HS-27A (cell line): ENCODE results near the gene GRXCR2.
"Not testable (repeated sequence)": the region's sequence is repeated elsewhere in the genome, so short reads cannot be mapped to it uniquely, and the experiment has no call there.

ENCODE experiments used
- DNase-seq: peaks from one replicate; pipeline ENCODE4 v3.0.0-alpha.2; 2012; ENCODE audit warnings: low read depth, missing footprints

GRXCR2 gene, protein sequence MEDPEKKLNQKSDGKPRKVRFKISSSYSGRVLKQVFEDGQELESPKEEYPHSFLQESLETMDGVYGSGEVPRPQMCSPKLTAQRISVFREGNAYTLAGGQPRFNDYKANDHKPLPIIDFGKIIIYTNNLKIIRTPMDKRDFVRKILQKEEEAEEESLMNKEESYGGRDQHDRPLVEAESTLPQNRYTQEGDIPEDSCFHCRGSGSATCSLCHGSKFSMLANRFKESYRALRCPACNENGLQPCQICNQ

DNA sequence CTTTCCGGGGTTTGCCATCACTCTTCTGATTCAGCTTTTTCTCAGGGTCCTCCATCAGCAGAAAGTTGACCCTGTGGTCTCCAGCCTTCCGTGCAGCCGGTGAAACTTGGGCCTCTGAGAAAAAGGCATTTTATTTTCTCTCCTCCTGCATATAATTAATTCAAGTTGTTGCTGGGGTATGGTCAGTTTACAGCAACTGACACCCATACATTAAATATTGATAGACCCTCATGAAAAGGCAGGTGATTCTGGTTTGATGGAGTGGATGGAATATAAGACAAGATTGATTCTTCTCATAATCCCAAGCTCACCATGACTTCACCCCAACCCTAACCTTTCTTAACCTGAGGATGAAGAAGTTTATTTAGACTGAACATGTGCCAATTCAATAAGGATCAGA lies at the start of gene GRXCR2:
Gene GRXCR2, minus strand, starts transcription at position 101 of the 400 bp plus-strand sequence. Its CDS starts 46 bp downstream, at position 55.
- DNase-seq = no peak

DNA sequence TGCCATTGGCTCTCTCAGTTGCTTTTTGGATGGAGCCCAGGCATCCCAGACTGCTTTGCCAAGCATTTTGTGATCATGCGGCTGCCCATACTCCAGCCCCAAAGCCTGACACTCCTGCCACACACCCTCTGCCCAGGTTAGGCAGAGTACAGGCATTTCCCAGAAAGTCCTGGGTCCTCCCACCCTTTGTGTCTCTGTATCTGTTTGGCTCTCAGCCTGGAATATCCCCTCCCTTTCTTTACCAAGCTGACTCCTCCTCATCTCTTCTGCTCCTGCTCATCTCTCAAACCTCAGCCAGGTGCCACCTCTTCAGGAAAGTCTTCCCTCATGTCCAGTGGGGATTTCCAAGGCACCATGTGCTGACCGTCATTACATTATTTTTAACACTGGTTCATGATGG lies 49.2 kb upstream of the GRXCR2 start:
- no peak for DNase-seq

DNA sequence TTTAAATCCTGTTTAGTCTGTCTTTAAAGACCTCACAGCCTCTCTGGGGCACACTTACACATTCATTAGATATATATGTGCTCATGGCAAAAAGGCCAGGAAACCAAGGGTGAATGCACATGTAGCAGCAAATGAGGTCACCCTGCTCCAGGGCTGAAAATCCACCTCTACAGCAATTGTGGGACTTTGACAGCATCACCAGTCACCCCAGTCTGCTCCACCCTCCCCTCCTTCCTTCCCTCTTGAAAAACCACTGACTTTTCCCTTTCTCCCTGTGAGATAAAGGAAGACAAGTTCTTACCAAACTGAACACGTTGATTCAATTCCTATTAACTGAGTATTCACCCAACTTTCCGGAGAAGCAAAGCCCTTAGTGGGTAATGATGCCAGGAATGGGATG lies 48.4 kb upstream of the GRXCR2 start:
- DNase-seq = no peak

DNA sequence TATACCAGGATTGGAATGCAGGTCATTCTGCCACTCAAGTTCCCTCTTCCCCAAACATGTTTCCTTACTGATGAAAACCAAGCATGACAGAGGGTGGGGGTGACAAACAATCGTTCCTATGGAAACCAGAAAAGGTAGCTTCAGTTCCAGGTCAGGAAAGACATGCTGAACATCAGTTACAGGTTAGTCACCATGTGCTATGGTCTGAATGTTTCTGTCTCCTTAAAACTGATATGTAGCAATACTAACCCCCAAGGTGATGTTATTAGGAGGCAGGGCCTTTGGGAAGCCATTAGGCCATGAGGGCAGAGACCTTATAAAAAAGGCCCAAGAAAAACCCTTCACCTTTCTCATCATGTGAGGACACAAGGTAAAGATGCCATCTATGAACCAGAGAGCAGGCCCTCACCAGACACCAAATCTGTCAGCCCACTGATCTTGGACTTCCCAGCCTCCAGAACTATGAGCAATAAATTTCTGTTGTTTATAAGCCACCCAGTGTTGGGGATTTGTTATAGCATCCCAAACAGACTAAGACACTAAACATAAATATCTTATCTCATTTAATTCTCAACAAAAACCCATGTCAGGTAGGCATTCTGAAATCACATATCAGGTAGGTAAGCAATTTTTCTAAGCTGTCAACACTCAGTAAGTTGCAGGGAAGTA lies 47.9 kb upstream of the GRXCR2 start:
- no peak for DNase-seq

DNA sequence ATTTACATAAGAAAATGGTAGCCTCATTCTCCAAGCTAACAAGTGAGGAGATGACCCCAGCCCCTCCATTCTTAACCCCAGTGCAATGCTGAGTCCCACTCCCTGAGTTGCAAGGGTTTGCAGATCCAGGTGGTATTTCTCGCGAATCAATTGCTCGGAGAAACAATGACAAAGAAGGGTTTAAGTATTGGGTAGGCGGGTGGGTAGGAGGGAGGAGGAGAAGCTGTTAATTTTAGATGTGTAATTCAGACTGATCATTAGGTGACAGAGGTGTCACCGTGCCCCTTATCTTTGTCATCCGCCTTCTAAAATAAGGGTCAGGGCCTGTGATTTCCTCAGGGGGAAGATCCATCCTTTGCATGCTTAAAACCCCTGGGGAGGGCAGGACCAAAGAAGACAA lies 46.6 kb upstream of the GRXCR2 start:
- no peak for DNase-seq

DNA sequence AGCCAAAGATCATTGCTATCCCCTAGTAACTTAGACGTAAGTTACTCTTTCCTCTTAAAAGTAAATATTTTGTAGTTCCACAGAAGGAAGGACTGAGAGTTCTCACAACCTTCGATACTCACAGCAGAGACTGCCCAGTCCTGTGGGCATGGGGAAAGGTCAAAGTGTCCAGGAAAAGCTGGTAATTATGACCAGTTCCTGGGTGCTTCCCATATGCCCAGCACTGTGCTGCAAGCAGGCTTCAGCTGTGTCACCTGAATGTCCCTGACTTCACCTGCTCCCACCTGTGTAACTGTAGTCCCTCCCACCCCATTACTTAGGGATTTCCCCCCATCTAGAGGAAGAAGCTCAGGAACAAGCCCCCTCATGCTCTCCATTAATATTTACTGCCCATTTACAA lies 45.6 kb upstream of the GRXCR2 start:
- DNase-seq = no peak

DNA sequence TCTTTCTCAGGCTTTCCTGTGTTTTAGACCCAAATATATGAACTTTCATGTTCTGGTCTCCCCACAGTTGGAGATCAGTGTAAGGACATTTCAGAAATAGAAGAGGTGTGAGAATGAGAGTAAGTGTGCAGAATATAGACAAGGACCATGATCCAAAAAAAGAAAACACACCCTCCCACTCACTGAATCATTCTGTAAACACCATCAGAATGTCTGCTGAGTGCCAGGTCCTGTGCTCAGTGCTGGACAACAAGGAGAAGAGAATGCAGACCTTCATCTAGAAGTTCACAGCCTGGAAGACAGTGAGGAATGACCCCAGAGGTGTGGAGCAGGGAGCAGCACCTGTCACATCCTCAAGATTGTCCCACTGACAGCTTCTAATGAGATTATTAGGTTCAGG lies 44.5 kb upstream of the GRXCR2 start:
- DNase-seq = no peak

DNA sequence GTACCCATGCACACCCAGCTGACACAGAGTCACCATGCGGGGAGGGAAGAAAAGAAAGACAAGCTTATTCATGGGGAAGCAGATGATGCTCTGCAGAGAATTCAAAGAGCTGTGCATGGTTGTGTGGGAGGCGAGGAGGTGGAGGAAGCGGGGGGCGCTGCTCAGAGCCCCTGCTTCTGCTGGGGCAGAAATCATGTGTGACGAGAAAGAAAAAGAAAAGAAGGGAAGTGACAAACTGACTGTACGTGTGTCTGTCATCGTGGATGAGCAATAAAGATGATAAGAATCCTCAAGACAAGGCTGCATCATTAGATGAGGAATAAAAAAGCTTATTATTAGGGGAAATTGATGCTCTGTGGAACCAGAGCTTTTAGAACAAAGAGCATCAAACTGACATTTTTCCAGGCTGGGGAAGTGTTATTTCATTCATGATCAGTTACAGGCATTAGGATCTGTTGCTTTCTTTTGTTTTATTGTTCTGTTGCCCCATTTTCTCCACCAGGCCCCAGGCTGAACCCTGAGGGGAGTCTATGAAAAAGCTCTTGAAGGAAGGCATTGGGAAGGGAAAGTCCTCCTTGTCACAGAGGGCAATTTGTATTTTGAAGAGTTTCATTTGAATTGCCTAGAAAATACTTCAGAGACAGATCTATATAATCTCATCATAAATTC lies 43.3 kb upstream of the GRXCR2 start:
- no peak for DNase-seq

DNA sequence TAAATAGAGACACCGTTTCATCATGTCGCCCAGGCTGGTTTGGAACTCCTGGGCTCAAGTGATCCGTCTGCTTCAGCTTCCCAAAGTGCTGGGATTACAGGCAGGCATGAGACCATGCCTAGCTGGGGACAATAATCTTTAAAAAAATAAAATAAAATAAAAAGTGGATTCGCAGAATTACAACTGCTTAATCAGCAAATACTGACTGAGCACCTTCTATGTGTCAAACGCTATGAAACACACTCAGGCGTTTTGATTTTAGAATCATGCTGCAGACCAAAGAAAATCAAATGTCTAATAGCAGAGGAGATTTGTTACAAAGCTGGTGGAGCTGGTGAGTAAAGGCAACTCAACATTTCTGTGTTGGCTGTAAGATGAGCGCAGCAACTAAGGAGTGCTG lies 40.9 kb upstream of the GRXCR2 start:
- DNase-seq = no peak

DNA sequence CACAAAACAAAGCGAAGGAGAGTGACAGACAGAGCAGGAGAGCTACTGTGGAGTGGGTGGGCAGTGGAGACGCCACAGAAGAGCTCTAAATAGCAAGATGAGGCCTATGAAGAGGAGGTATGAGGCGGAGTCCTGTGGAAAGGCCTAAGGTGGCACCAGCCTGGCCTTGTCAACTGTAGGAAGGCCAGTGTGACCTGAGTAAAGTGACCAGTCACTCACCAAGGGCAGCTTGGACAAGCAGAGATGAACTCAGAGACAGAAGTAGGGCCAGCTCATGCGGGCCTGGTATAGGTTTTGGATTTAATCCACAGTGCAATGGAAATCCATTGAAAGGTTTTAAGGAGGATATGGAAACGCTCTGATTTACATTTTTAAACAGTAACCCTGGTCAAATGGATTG lies 39.8 kb upstream of the GRXCR2 start:
- DNase-seq = no peak

DNA sequence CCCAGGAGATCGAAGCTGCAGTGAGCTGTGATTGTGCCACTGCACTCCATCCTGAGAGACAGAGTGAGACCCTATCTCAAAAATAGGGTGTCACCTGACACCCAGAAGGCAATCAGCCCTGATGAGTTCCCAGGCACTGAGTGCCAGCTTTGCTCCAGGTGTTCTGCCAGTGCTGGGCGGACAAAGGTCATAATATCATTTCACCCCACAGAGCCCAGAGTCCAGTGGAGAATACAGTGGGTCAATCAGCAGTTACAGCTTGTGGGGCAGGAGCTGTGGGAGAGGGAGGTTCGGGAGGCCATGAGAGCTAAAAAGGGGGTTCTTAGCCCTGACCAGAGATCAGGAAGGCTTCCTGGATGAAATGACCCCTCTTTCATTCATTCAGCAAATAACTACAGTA lies 39.2 kb upstream of the GRXCR2 start:
- DNase-seq = no peak

DNA sequence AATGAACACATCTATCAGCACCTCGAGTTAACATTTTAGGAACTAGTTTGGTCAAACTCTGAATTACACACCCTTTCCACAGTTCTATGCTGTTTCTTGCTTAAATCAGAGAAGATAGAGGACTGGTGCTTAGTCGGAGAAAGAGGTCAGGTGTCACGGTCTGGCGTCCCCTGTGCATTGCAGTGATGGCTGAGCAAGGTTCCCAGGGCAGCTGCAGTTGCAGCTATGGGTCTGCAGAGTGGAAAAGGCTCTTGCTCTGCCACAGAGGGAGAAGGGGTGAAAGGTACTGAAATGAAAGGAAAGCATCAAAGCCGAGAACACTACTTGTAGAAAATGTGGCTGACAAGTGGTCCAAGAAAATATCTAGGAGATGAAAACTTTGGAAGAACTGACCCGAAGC lies 38.4 kb upstream of the GRXCR2 start:
- DNase-seq = no peak

DNA sequence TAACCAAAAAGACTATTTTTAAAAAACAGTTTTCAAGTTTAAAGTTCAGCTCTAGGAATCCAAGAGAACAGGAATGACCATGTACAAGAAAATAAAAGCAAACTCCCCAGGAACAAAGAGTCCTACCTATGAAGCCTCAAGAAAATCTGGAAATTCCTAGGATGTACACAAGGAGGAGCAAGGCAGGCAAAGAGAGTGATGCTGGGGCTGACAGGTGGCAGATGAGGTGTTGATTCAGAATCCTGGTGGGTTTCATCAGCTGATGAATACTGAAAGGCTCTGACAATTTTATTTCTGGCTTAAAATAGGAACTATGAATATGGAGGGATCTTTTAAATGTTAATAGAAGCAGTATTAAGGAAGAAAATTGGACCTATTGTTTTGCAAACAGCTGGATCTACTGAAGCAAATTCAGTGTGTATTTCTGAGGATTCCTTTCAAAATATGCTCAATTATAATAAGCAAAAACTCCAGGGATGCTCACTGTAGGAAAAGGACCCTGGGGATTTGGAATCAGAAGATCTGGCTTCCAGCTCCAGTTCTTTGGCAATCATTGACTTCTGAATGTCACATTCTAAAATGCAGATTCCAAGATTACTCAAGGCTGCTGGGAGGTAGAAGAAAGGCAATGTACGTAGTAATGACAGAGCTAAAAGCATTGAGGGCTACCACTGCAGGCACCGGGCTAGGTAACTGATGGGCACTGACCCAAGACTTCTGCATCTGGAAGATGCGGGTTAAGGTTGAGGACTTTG lies 35.6 kb upstream of the GRXCR2 start:
- DNase-seq = no peak

DNA sequence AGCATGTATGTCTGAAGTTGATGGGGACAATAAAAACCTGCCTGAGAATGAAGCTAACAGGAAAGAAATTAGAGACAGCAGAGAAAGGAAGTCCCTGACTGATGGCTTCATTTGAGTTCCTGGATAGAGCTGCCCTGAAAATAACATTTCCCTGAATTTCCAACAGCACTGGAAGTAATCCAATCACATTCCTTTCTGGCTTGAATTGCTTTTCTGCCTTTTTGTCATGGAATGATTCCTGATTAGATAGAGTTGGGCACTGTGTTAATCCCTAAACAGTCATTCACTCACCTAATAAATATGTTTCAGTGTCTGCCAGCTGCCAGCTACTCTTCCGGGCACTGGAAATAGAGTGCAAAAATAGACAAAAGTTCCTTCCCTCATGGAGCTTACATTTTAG lies 33.6 kb upstream of the GRXCR2 start:
- DNase-seq = no peak

DNA sequence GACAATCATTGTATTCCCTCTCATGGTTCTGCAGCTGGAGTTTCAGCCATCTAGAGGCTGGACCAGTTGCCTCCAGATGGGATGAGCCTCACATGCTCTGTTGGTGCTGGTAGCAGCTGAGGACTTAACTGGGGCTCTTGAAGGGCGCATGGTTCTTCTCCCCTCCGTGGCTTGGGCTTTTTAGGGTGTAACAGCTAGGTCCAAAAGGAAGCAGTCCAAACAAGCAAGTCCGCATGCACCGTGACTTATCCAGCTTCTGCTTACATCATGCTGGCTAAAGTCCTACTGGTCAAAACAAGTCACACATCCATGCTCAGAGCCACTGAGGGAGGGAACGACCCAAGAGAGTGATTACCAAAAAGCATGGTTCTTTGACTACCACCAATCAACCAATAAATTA lies 31.9 kb upstream of the GRXCR2 start:
- DNase-seq = no peak

DNA sequence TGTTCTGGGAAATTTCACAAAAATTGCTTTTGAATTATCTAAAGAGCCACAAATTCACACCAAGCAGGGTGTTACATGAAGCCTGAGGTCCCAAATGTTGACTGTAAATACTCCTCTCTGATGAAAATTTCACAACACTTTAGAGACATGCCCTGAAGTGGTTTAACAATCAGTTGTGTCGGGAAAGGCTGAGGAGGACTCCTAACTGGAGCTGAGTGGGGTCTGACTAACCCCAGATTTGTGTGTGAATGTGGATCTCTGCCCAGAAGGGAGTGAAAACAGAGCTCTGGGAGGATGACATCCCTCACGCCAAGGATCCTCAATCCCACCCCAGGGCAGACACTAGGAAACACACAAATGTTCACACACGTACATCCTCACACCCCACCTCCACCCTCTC lies 31.1 kb upstream of the GRXCR2 start:
- no peak for DNase-seq

DNA sequence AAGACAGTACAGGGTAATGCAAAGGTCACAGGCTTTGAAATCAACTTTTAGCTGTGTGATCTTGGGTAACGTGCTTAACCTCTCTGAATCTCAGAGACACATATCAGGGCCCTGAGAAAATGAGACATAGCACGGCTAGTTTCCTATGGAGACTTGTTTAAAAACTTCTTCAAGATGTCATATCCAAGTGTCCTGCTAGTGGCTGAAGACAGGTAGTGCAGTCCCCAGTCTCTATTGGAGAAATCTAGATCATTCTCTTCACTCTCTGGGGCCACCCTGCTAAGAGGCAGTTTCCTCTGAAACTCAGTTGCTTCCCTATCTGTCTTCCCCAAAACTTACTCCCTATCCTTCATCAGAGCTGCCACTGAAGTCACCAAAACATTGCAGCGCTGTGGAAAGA lies 30.3 kb upstream of the GRXCR2 start:
- DNase-seq = no peak

DNA sequence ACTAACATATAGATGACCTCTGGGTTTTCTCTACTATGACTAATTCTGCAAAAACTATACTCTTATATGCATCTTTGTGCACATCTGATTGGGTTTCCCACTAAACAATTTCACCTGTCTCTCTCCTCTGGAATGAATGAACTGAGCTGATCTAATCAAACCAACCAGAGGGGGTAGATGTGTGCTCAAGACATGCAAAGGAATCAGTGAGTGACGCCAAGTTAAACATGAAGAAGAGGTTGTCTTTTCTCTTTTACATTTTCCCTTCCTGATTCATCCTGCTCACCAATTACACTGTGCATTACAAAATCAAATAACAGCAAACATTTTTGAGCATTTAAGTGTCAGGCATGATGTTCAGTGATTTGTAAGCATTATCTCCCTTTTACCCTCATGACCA lies 29.6 kb upstream of the GRXCR2 start:
- DNase-seq = no peak

DNA sequence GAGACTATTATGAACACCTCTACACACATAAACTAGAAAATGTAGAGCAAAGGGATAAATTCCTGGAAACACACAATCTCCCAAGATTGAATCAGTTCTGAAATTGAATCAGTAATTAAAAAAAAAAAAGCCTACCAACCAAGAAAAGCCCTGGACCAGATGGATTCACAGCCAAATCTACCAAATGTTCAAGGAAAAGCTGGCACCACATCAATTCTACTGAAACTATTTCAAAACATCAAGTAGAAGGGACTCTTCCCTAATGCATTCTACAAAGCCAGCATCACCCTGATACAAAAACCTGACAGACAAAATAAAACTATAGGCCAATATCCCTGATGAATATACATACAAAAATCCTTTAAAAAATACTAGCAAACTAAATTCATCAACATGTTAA lies 25.4 kb upstream of the GRXCR2 start:
- no peak for DNase-seq

DNA sequence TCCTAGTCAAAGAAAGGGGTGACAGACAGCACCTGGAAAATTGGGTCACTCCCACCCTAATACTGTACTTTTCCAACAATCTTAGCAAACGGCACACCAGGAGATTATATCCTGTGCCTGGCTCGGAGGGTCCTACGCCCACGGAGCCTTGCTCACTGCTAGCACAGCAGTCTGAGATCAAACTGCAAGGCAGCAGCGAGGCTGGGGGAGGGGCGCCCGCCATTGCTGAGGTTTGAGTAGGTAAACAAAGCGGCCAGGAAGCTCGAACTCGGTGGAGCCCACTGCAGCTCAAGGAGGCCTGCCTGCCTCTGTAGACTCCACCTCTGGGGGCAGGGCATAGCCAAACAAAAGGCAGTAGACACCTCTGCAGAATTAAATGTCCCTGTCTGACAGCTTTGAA lies 18.6 kb upstream of the GRXCR2 start:
- DNase-seq = not testable (repeated sequence)

DNA sequence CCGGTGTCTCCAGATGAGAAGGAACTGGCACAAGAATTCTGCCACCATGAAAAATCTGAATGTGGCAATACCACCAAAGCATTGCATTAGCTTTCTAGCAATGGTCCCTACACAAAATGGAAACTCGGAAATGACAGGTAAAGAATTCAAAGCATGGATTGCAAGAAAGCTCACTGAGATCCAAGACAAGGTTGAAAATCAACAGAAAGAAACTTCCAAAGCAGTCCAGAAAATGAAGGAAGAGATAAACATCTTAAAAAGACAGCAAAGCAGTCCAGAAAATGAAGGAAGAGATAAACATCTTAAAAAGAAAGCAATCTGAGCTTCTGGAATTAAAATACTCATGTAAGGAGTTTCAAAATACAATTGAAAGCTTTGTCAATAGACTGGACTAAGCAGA lies 16.8 kb upstream of the GRXCR2 start:
- no peak for DNase-seq

DNA sequence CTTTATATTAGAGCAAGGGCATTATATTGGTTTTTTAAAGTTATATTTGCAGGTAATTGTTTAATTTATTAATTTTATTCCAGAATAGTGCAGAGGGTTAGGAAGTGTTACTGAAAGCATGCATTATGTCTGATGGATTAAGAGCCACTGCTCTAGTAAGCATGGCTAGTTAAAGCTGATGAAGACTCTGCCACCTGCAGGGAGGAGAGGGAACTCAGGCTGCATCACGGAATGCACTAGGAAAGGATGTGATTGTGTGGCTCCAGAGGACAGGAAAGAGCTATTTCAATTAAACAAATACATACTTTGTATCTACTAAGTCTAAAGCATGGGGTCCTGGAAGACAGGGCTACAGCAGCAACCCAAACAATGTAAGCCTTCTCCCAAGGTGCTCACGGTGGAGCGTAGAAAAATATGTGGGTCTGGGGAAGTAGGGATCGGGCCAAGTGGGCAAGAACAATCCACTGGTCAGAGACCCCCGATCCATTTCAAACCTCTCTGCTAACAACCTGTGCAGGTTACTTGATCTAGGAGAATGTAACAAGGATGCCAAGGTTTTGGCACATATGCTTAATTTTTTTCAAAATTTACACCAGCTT lies 15.3 kb upstream of the GRXCR2 start:
- no peak for DNase-seq
